Left lung (tissue), 10 donors: ENCODE results near the gene ATP1B1. TPM values are rescaled to one million over a fixed set of nuclear protein-coding genes. Genes with fewer than 3 reads are reported as not detected.
"Not testable (repeated sequence)": the region's sequence is repeated elsewhere in the genome, so short reads cannot be mapped to it uniquely, and the experiment has no call there.

Experiments used
- ATAC-seq: fragments of 200-7000 bp; cut with Tn5 transposase; one replicate; pipeline ENCODE4 v1.9.1; 2020; ENCODE audit warnings: moderate library complexity
- DNase-seq, 4 donors: peaks; one replicate each; pipeline ENCODE4 v3.0.0-alpha.2; 2013 to 2020
- H3K27ac ChIP-seq, 2 donors: fragments of 200-600 bp; sonication (generic) in 1 of 2; one replicate each; pipeline versions ENCODE4 v1.5.0 to v1.8.0; 2020 to 2021
- H3K27me3 ChIP-seq, 2 donors: fragments of 200-600 bp; sonication (generic) in 1 of 2; one replicate each; pipeline versions ENCODE4 v1.5.0 to v1.8.0; 2020 to 2021
- H3K36me3 ChIP-seq, 2 donors: fragments of 200-600 bp; sonication (generic) in 1 of 2; one replicate each; pipeline versions ENCODE4 v1.5.0 to v1.8.0; 2020 to 2021
- H3K4me1 ChIP-seq, 2 donors: fragments of 200-600 bp; one replicate each; pipeline ENCODE4 v1.8.0; 2021
- H3K4me3 ChIP-seq, 2 donors: fragments of 200-600 bp; sonication (generic) in 1 of 2; one replicate each; pipeline versions ENCODE4 v1.5.0 to v1.8.0; 2020 to 2021; ENCODE audit warnings: mild to moderate bottlenecking in 1 of 2
- H3K9me3 ChIP-seq, 2 donors: fragments of 200-600 bp; sonication (generic) in 1 of 2; one replicate each; pipeline versions ENCODE4 v1.5.0 to v1.8.0; 2020 to 2021
- CTCF ChIP-seq, 2 donors: fragments of 200-600 bp; sonication (generic) in 1 of 2; IDR thresholded peaks; one replicate each; pipeline versions ENCODE4 v1.5.0 to v1.8.0; 2021; ENCODE audit warnings: antibody characterized with exemption in 2 of 2
- intact Hi-C, 2 donors: fragments of 100-400 bp; cut with DNase I; formaldehyde crosslinking; loops; one replicate each; pipeline versions ENCODE4 v1.11.2 to v1.14.2; 2022
- polyA plus RNA-seq, 6 donors: library from polyadenylated mRNA; unstranded; fragments of 120-200 nt; gene quantifications; one replicate each; pipeline ENCODE4 v1.2.1, GENCODE V29; 2013; ENCODE audit not compliant: insufficient read length in 6 of 6
- total RNA-seq, 2 donors: library from RNA; stranded (reverse); fragmentation: NEBNext Ultra II Directional; extraction: Animal tissue kit (Norgen Biotek cat#: 25700); gene quantifications; one replicate each; pipeline ENCODE4 v1.2.1, GENCODE V29; 2021
- donor health status: DM: no; HTN: yes; CAD: no.
- donor health status: DM: no; HTN: no; CAD: no.

The ATP1B1 gene
- total and polyA plus RNA-seq, 8 donors, result 128 to 295 (median 165) TPM

- H3K27ac ChIP-seq, result no peak overlapping the region
- ATAC-seq (no peak), DNase-seq (no peak)
- H3K4me1 ChIP-seq, result peaks cover 0 to 5% of the 10 kb centered on the region in 2 donors
- no peak for TF ChIP-seq CTCF (IDR thresholded peaks at IDR 0.05)
- no peak overlapping the region for H3K4me3 ChIP-seq
- intact Hi-C loops, result no loop called here
- H3K9me3 ChIP-seq, result no peaks in the 10 kb centered on the region
- H3K36me3 ChIP-seq, result peaks cover 0 to 28% of the 10 kb centered on the region in 2 donors
- no peaks in the 10 kb centered on the region for H3K27me3 ChIP-seq
Measured at GRCh38 chr1:169122976-169123375, 16.5 kb downstream of the ATP1B1 start.

GRCh38 chr1:169124459-169124858 is 18.0 kb downstream of the ATP1B1 start:
- H3K4me3 ChIP-seq, result no peak overlapping the region
- H3K27me3 ChIP-seq, result no peaks in the 10 kb centered on the region
- TF ChIP-seq CTCF (IDR thresholded peaks at IDR 0.05), result no peak
- intact Hi-C loops, result no loop called here
- peaks cover 0 to 42% of the 10 kb centered on the region in 2 donors for H3K36me3 ChIP-seq
- peak in 2 of 4 donors; percentile 24 to 79 for DNase-seq
- ATAC-seq, result peak; percentile 62
- peaks cover 0 to 5% of the 10 kb centered on the region in 2 donors for H3K4me1 ChIP-seq
- H3K9me3 ChIP-seq, result no peaks in the 10 kb centered on the region
- H3K27ac ChIP-seq, result no peak overlapping the region

- ATAC-seq, H3K27ac ChIP-seq, H3K9me3 ChIP-seq, H3K4me1 ChIP-seq, H3K4me3 ChIP-seq, intact Hi-C loops, H3K27me3 ChIP-seq, DNase-seq: not testable (repeated sequence)
- peaks cover 0 to 42% of the 10 kb centered on the region in 2 donors for H3K36me3 ChIP-seq
Measured at GRCh38 chr1:169125597-169125996, 19.1 kb downstream of the ATP1B1 start.

GRCh38 chr1:169126335-169126734 is 19.8 kb downstream of the ATP1B1 start:
- Histone ChIP-seq H3K27ac (no peak overlapping the region), H3K9me3 (no peaks in the 10 kb centered on the region), H3K36me3 (peaks cover under 1 to 48% of the 10 kb centered on the region in 2 donors), H3K4me1 (no peaks in the 10 kb centered on the region), H3K4me3 (no peak overlapping the region), H3K27me3 (no peaks in the 10 kb centered on the region)
- TF ChIP-seq CTCF (IDR thresholded peaks at IDR 0.05), result no peak
- no peak for ATAC-seq
- DNase-seq, result no peak
- intact Hi-C loops, result no loop called here

- intact Hi-C loops, result no loop called here
- DNase-seq (no peak), ATAC-seq (no peak)
- Histone ChIP-seq H3K4me1 (no peaks in the 10 kb centered on the region), H3K36me3 (peaks cover 3 to 53% of the 10 kb centered on the region in 2 donors), H3K9me3 (no peaks in the 10 kb centered on the region), H3K4me3 (no peak overlapping the region), H3K27ac (no peak overlapping the region), H3K27me3 (no peaks in the 10 kb centered on the region)
- TF ChIP-seq CTCF (IDR thresholded peaks at IDR 0.05), result no peak
Measured at GRCh38 chr1:169127305-169127704, 20.8 kb downstream of the ATP1B1 start.

- H3K27me3 ChIP-seq, result no peaks in the 10 kb centered on the region
- TF ChIP-seq CTCF (IDR thresholded peaks at IDR 0.05), result no peak
- no peaks in the 10 kb centered on the region for H3K9me3 ChIP-seq
- ATAC-seq, result no peak
- no peak for DNase-seq
- no peak overlapping the region for H3K4me3 ChIP-seq
- no peaks in the 10 kb centered on the region for H3K4me1 ChIP-seq
- intact Hi-C loops, result no loop called here
- peaks cover 3 to 57% of the 10 kb centered on the region in 2 donors for H3K36me3 ChIP-seq
- no peak overlapping the region for H3K27ac ChIP-seq
Measured at GRCh38 chr1:169128562-169128961, 22.1 kb downstream of the ATP1B1 start.
